ENCODE measurements around the gene NANS. TPM values are rescaled to one million over a fixed set of nuclear protein-coding genes. Genes with fewer than 3 reads are reported as not detected.
"Not testable (repeated sequence)": the region's sequence is repeated elsewhere in the genome, so short reads cannot be mapped to it uniquely, and the experiment has no call there.

Gene NANS
- total RNA-seq, 2 experiments from 2014 or later, result 46.1 to 47.3 TPM

DNA sequence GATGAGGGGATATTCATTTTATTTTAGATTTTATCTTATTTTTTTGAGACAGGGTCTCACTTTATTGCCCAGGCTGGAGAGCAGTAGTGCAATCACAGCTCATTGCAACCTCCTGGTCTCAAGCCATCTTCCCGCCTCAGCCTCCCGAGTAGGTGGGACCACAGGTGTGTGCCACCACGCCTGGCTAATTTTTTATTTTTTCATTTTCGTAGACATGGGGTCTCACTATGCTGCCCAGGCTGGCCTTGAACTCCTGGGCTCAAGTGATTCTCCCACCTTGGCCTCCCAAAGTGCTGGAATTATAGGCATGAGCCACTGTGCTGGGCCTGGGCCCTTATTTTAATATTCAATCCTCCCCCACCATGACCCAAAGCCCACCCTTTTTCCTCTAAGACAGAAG is 73.5 kb downstream of the NANS start:
- POLR2A ChIA-PET, result interaction anchor here (0.7 to 1.8 kb wide), 3 partner anchors 11 to 126 kb away, joined by 3 to 9 read pairs (median 4); partner anchors contain the start of genes NANS and TRIM14
- CTCF ChIA-PET, H3K27me3 Mint-ChIP-seq: not testable (repeated sequence)

DNA sequence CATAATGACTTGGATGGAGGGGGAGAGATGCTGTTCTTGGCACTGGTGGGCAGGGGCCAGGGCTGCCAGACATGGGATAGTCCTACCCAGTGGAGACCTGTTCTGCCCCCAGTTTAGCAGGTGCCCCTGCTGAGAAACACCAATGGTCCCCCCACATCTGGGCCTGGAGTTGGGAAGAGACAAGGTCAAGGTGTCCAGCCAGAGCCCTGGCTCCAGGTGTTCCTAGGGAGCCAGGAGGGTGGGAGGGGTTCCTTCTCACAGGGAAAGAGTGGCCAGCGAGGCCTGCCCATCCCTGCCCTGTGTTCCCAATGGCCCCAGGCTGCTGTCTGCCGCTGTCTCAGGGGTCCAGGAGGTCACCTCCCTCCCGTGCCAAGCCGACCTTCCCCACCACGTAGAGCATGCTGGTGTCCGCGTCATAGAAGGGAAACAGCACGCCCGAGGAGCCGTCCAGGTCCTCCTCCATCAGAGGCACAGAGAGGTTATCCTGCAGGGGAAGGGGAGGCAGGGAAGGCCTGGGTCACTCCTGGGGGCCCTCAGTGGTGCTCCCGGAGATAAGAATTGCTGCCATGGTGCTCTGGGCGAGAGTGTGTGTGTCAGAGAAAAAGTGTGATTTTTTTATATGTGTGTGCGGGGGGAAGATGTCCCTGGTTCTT is 74.2 kb downstream of the NANS start:
- Mint-ChIP-seq H3K4me3 (no peak overlapping the region), H3K4me1 (peaks cover 11% of the 10 kb centered on the region), H3K36me3 (ENCODE audit: low read depth) (peaks cover 6% of the 10 kb centered on the region), H3K9me3 (no peaks in the 10 kb centered on the region), H3K27me3 (no peaks in the 10 kb centered on the region), H3K27ac (no peak overlapping the region)
- no peak for DNase-seq
- POLR2A ChIA-PET, result interaction anchor here (0.7 kb wide), 1 partner anchor 125 kb away, joined by 4 read pairs; no protein-coding TSS in a partner anchor
- CTCF ChIA-PET, result no interaction called here

More for the DNA sequence above, 73.5 kb downstream of the NANS start:
- H3K4me3 Mint-ChIP-seq; H3K9me3 Mint-ChIP-seq; H3K36me3 Mint-ChIP-seq (ENCODE audit: low read depth); DNase-seq; H3K27ac Mint-ChIP-seq: not testable (repeated sequence)
- H3K4me1 Mint-ChIP-seq, result peaks cover 11% of the 10 kb centered on the region

DNA sequence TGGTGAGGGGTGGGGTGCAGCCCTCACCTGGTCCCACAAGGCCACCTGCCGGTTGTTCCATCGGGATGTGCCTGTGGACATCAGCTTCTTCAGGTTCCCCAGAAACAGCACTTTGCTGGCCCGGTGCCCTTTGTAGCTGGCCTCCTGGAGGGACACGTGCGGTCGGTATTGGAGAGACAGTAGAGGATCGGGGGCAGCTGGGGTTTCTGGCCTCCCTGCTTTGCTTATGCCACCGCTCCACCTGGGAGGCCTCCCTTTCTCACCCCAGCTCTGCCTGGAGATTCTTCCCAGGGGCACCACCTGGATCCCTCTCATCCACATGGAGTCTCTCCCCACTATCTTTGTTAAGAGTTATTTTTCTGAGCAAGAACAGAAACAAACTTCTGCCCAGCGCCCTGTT is 75.6 kb downstream of the NANS start:
- Mint-ChIP-seq H3K36me3 (ENCODE audit: low read depth) (no peaks in the 10 kb centered on the region), H3K27me3 (no peaks in the 10 kb centered on the region), H3K9me3 (no peaks in the 10 kb centered on the region), H3K4me1 (peaks cover 11% of the 10 kb centered on the region), H3K27ac (no peak overlapping the region), H3K4me3 (no peak overlapping the region)
- POLR2A ChIA-PET, result no interaction called here
- CTCF ChIA-PET, result interaction anchor here (1.2 kb wide), 1 partner anchor 13 kb away, joined by 3 read pairs; the partner anchor contains the start of gene TRIM14
- DNase-seq, result no peak

Other genes starting within 250 kb of the NANS start
- not detected for gene FOXE1, start 203.5 kb upstream of the NANS start, total RNA-seq
- 10 to 100 TPM; 25.4 to 27.4 TPM for gene TRMO, start 134.2 kb upstream of the NANS start, total RNA-seq
- gene HEMGN, start 118.6 kb upstream of the NANS start, total RNA-seq, result under 1 TPM; 0.53 to 0.83 TPM
- gene ANP32B, start 73.4 kb upstream of the NANS start, total RNA-seq, result 100 to 1,000 TPM; 317 to 335 TPM
- gene TRIM14, start 62.5 kb downstream of the NANS start, total RNA-seq, result 100 to 1,000 TPM in 1 of 2 experiments, 10 to 100 TPM in 1; 99.4 to 101 TPM
- 1 to 10 TPM; 7.8 to 8.2 TPM for gene CORO2A, start 135.9 kb downstream of the NANS start, total RNA-seq
- gene TBC1D2, start 198.9 kb downstream of the NANS start, total RNA-seq, result 10 to 100 TPM; 11.0 to 11.9 TPM

Data from activated CD4-positive, alpha-beta memory T cell treated with anti-CD3 and anti-CD28 coated beads, Interleukin-2, amount 10 ng/mL, durations not matched to agents 7 days and 5 days (primary cell).